ELF-1 (cell line): ENCODE measurements around the gene CDK15.
"Not testable (repeated sequence)": the region's sequence is repeated elsewhere in the genome, so short reads cannot be mapped to it uniquely, and the experiment has no call there.

Experiments
- DNase-seq: peaks from one replicate; pipeline ENCODE4 v3.0.0-alpha.2; 2016; ENCODE audit warnings: low read depth, low spot score

The CDK15 gene

GRCh38 chr2:201790291-201790690 lies 16.0 kb upstream of the CDK15 start:
- no peak for DNase-seq

GRCh38 chr2:201790989-201791388 lies 15.3 kb upstream of the CDK15 start:
- DNase-seq = no peak

- no peak for DNase-seq
Measured at GRCh38 chr2:201793631-201794030, 12.7 kb upstream of the CDK15 start.

- no peak for DNase-seq
Measured at GRCh38 chr2:201794294-201794693, 12.0 kb upstream of the CDK15 start.

- peak; percentile 57 for DNase-seq
Measured at GRCh38 chr2:201795607-201796477, 10.5 kb upstream of the CDK15 start.

GRCh38 chr2:201796478-201796865 lies 9.9 kb upstream of the CDK15 start:
- no peak for DNase-seq

- DNase-seq = no peak
Measured at GRCh38 chr2:201797175-201797840, 9.0 kb upstream of the CDK15 start.

- no peak for DNase-seq
Measured at GRCh38 chr2:201798252-201798913, 8.0 kb upstream of the CDK15 start.

- DNase-seq = not testable (repeated sequence)
Measured at GRCh38 chr2:201798914-201799285, 7.4 kb upstream of the CDK15 start.

- peak; percentile 24 for DNase-seq
Measured at GRCh38 chr2:201807452-201807999, 1.2 kb downstream of the CDK15 start.

- DNase-seq = no peak
Measured at GRCh38 chr2:201808027-201808426, 1.7 kb downstream of the CDK15 start.

- no peak for DNase-seq
Measured at GRCh38 chr2:201809633-201810032, 3.3 kb downstream of the CDK15 start.

GRCh38 chr2:201810604-201811003 lies 4.3 kb downstream of the CDK15 start:
- not testable (repeated sequence) for DNase-seq

GRCh38 chr2:201813996-201814760 lies 7.8 kb downstream of the CDK15 start:
- DNase-seq = no peak

- DNase-seq = no peak
Measured at GRCh38 chr2:201816657-201817575, 10.6 kb downstream of the CDK15 start.

GRCh38 chr2:201820383-201821007 lies 14.2 kb downstream of the CDK15 start:
- no peak for DNase-seq

GRCh38 chr2:201821080-201821479 lies 14.7 kb downstream of the CDK15 start:
- DNase-seq = no peak

GRCh38 chr2:201824212-201824611 lies 17.9 kb downstream of the CDK15 start:
- DNase-seq = no peak

GRCh38 chr2:201827621-201828020 lies 21.3 kb downstream of the CDK15 start:
- DNase-seq = no peak

GRCh38 chr2:201828220-201828619 lies 21.9 kb downstream of the CDK15 start:
- no peak for DNase-seq
